Measurements from ENCODE around the gene PAM.
"Not testable (repeated sequence)": the region's sequence is repeated elsewhere in the genome, so short reads cannot be mapped to it uniquely, and the experiment has no call there.

Gene PAM

DNA sequence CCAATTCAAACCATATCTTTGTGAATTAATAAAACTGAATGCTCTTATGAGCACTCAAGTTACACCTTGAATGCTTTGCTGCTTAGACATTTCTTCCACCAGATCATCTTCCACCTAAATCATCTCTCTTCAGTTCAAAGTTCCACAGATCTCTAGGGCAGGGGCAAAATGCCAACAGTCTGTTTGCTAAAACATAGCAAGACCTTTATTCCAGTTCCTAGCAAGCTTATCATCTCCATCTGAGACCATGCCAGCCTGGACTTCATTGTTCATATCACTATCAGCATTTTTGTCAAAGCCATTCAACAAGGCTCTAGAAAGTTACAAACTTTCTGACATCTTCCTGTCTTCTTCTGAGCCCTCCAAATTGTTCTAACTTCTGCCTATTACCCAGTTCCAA, 245.0 kb downstream of the PAM start:
- DNase-seq (ENCODE audit: low spot score), result no peak

DNA sequence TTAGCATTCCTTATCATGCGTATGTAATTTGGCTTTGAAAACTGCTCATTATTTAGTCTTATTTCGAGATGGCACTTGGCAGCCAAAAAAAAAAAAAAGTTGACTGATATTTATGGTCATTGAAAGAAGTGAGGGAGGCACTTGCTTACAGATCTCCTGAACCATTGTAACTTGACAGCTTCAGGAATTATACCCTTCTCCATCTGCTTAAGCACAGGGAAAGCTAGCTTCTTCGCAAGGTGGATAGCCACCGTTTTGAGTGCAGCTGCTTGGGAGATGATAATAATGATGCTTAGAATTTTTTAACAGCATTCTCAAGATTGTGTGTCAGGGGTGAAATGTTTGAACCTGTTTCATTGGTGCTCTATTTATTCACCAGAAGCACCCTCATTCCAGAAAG, 248.8 kb downstream of the PAM start:
- no peak for DNase-seq (ENCODE audit: low spot score)

DNA sequence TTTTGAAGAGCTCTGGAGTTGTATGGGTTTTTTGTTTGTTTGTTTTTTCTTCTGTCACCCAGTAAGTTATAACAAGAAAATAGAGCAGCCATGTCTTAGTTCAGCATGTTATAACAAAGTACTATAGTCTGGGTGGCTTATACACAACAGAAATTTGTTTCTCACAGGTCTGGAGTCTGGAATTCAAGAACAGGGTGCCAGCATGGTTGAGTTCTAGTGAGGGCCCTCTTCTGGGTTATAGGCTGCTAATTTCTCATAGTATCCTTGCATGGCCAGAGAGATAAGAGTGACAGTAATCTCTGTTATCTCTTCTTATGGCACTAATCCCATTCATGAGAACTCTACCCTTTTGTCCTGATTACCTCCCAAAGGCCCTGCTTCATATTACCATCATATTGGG, 250.2 kb downstream of the PAM start:
- no peak for DNase-seq (ENCODE audit: low spot score)

DNA sequence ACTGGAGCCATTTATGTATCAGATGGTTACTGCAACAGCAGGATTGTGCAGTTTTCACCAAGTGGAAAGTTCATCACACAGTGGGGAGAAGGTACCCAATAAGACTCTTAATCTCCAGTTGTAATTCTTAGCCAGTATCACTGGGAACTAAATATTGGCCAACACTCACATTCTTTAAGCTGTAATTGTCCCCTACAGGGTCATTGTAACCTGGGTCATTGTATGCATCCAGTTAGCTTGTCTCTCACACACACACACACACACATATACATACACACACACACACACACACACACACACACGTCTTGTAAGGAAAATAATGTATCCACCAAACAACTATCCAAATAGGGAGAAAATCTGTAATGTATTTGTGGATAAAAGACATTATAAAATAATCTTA, 251.8 kb downstream of the PAM start:
- no peak for DNase-seq (ENCODE audit: low spot score)

DNA sequence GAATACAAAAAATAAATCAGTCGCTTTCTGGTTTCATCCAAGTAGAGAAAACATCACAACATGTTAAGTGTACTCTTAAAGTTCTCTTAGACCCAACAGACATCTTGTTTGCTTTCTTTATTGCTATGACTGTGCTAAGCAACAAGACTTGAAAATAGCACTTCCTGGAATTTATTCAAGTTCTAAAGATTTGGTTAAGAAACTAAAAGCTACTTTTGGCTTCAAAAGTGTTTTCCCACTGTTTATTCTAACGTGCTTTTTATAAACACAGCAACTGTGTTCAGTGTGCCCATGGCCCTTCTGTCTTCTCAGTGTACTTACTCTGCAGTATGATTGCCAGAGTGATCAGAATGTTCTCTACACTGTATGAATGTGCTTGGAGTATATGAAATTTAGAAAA, 255.1 kb downstream of the PAM start:
- no peak for DNase-seq (ENCODE audit: low spot score)

DNA sequence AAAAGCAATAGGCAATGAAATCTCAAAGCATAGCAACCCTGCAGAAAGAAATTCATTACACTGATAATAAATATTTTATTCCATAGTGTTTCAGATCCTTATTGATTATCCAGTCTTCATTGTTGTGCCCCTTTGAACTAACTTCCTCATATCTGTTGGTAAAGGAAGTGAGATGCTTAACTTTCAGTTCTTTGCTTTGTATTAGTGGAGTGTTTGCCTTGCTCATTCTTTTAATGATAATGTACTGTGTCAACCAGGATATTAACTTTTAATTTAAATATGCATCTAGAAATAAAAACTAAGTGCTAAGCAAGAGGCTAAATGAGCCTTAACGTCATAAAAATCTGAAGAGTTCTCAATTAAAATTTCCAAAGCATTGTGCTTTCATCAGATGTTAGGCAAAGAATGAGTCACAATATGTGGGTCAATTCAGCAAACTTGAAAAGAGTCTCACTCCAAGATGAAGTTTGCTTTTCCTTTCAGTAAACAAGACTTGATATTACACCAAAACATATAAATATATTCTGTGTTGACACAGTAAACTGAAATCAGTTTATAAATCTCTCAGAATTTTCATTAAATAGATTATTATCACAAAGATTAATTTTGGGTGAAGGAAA, 258.9 kb downstream of the PAM start:
- DNase-seq (ENCODE audit: low spot score), result no peak

DNA sequence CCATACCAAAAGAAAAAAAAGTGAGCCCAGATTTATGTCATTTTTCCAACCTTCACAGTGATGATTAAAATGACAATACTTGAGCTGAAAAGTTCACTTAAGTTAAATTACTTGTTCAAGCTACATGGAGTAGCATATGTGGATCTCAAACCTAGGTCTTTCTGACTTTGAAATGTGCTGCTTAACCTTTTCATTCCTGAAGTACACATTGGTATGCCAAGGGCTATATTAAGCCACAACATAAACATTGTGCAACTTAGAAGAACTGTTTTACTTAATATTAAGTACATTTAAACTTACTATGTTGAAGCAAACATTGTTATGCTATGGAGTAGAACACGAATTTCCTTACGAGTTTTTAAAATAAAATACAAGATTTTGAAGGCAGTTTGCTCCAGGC, 259.9 kb downstream of the PAM start:
- DNase-seq (ENCODE audit: low spot score), result no peak

DNA sequence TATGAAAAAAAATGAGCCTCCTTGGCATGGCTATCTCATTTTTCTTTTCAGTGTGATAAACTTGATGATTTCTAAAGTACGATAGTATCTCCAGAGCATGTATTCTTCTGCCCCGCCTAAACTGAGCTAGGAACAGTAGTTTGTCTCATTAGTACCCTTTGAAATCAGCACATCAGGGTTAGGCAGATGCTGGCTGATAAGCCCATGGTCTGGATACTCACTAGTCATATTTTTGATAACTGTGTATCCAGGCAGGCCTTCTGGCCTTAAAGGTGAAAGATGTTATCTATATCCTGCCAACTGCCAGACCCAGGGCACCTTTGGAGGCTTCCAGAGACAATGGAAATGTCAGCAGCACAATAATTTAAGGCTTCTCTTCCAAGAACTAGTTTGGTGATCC, 261.1 kb downstream of the PAM start:
- DNase-seq (ENCODE audit: low spot score), result no peak

DNA sequence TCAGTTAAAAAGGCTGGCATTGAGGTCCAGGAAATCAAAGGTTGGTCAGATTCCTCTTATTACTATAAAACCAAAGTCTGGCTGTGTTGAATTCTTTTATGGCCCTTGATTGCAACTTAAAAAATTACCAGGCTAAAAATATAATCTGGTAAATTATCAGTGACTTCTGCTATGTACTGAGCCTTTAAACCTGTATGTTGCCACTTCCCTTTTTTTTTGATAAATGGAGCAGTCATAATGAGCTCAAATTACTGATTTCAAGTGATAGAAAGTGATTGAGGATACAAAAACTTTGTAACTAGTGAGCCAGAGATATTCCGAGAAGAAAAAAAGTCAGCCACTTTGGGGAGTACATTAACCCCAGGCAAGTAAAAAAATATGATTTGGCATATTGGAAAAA, 264.7 kb downstream of the PAM start:
- DNase-seq (ENCODE audit: low spot score), result no peak

DNA sequence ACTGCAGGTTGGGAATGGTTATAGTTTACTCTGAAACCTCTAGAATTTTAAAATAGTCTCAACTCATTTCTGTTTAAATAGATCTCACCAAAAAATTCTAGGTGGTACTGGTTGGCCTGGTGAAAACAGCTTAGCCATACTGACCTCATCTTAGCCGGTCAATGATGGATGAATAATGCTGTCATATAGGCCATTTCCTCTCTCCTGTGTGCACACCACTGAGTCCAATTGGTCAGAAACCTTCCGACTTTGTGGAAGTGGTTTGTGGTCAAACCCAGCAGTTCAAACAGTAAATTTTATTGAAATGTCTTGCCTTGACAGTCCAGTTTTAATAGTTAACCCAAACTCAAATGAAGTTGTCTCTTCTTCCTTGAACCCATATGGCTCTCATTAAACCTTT, 266.2 kb downstream of the PAM start:
- DNase-seq (ENCODE audit: low spot score), result no peak

DNA sequence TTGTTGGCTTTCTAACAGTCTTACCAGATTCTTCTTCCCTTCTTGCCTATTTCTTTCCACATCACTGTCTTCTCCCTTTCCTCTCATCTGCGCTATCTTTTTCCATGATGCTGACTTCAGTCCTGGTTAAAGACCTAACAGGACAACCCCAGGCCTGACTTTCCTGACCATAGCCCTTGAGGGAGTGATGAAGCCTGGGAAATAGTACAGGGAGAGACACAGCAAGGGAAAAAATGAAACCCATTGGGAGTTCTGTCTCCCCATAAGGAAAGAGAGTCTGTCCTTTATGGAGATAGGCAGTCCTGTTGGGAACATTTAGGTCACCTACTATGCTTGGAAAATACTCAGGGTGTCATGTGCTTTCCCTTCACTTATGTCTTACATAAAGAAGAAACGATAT, 272.2 kb downstream of the PAM start:
- DNase-seq (ENCODE audit: low spot score), result no peak

DNA sequence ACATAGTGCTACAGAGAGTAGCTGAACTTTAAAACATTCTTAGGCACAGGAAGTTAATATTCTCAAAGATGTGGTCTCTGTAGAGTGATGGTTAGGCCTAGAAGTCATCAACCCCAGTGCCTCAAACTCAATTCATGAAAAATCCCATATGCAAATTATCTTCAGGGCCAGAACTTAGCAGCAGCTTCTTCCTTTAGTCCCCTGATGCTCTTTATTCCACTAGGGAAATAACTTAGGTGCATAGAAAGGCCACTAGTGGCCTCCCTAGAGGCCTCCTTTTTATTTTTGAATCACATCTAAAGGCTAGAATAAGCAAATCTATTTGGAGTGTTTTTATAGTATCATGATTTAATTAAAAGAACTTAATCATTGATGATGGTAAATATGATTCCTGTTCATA, 276.5 kb downstream of the PAM start:
- peak; percentile 12 for DNase-seq (ENCODE audit: low spot score)

DNA sequence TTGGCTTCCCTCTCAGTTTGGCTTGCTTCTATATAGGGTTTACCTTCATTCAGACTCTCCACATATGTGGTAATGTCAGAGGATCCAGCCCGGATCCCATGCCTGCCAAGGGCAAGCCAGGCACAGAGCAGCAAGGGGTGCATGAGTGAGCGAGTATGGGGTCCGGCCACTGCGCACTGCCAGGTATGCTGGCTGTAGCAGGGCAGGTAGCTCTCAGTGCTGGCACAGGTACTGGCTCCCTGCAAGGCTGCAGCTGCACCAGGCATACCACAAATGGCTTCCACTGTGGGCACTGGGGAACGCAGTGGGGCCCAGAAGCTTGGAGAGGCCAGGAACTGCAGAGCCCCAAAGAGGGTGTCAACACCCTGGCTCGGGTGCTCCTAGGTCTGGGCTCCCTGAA, 278.6 kb downstream of the PAM start:
- DNase-seq (ENCODE audit: low spot score), result no peak

DNA sequence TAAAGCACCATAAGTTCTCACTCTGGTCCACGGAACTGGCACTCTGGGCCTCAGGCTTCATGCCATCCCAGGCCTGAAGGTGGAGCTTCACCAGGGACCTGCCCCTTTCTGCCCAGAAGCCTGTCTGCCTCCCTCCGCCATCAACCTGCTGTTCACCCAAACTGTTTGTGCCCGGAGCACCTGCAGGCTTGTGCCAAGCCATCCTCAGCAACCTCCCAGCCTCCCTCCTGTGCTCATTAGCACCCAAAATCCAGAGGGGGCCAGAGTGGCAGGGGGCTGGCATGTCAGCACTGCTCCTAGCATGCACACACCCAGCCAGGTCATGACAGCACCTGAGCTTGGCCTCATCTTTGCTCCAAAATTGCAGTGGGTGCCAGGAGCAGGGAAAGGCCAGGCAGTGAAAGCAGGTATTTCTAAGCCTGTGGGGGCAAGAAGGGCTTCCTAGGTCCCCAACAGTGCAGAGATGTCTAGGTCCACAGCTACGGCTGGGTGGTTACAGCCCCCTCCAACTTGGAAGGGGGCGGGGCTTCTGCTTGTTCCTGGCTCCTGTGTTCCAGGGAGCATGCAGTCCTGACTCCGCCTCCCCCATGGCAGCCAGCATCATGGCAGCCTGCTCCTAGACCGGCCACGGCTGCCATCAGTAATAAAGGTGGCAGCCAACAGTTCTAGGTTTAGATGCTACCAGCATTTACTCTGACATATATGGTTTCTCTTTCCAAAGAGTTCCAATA, 279.7 kb downstream of the PAM start:
- no peak for DNase-seq (ENCODE audit: low spot score)

DNA sequence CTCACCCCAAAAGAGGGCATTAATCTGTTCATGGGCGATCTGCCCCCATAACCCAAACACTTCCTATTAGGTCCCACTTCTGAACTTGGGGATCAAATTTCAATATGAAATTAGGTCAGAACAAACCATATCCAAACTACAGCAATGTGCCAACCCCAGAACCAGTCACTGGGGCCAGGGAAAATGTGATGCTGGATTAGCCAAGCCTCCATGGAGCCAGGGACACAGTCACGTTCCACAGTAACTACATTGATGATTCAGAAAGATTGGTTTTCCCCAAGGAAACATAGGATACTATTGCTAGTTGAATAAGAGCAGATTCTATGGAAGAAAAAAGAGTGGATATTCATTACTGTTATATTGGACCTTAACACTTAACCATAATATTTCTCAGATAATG, 280.6 kb downstream of the PAM start:
- DNase-seq (ENCODE audit: low spot score), result no peak

DNA sequence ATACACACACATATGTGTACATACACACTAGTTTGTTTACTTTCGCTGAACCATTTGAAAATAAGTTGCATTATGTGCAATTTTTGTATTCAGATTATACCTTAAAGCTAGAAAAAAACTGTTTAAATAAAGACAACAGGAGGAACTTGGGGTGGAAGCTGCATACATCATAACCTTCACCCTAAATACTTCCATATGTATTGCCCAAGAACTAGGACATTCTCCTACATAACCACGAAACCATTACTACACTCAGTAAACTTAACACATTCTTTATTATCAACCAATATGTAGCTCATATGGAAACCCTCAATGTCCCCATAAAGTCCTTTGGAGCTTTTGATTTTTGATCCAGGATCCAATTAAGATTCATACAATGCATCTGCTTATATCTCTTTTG, 281.5 kb downstream of the PAM start:
- DNase-seq (ENCODE audit: low spot score), result no peak

DNA sequence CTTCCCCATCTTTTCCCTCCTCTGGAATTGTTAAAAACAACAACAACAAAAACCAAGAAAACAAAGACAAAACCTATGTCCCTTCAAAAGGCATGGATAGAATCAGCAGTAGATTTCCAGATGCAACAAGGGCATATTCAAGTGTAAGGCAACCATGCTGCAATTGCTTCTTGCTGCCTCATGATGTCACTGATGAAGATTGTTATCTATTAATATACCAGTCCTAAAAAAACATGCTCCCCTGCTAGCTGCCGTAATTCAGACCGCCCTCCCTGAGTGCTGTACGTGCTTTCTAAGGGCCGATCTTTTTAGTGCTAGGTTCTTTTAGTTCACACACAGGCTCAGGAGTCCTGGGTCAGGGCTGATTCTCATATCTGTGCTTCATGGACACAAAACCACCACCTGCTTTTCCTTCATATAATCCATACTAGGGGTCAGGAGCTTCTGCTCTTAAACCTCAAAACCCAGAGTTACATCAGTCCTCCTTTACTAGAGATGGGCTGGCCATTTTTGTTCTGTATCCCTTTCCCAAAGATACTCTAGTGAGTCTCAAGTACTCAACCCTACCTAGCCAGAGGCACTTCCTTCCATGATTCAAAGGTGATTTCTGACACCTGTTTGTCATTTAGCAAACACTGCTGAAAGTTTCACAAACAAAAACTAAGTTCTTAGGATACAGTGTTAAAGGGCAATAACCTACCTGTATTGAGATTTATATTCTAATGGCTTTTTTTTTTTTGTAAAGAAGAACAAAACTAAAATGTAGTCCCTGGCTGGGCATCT, 282.8 kb downstream of the PAM start:
- no peak for DNase-seq (ENCODE audit: low spot score)

DNA sequence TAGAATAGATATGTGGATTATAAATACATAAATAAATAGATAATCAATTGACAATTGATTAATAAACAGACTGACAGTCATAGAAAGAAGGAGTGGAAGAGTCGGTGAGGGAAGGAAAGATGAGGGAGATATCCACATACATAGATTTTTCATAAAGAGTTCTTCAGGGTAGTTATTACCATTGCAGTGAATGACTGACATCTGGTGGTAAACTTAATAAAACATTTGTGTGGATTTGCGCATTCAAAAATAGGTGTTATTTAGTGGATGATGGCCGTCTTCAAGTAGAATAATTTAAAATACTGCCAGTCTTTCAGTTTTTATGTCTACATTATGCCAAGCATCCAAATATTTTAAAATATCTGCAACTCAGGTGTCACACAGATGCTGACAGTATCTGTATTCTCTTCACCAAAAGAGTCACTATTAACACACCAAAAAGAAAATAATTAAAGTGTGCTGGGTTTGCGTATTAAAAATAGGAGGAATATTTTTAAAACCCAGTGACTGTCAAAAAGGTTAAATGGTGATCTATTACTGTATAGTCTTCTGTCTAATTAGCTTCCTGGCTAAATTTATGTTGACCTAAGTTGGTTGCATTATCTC, 286.1 kb downstream of the PAM start:
- DNase-seq (ENCODE audit: low spot score), result no peak

DNA sequence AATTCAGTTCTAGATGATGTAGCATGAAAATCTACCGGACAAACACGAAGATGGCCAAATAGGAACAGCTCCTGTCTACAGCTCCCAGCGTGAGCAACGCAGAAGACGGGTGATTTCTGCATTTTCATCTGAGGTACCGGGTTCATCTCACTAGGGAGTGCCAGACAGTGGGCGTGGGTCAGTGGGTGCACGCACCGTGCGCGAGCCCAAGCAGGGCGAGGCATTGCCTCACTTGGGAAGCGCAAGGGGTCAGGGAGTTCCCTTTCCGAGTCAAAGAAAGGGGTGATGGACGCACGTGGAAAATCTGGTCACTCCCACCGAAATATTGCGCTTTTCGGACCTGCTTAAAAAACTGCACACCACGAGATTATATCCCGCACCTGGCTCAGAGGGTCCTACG, 291.6 kb downstream of the PAM start:
- DNase-seq (ENCODE audit: low spot score), result not testable (repeated sequence)

DNA sequence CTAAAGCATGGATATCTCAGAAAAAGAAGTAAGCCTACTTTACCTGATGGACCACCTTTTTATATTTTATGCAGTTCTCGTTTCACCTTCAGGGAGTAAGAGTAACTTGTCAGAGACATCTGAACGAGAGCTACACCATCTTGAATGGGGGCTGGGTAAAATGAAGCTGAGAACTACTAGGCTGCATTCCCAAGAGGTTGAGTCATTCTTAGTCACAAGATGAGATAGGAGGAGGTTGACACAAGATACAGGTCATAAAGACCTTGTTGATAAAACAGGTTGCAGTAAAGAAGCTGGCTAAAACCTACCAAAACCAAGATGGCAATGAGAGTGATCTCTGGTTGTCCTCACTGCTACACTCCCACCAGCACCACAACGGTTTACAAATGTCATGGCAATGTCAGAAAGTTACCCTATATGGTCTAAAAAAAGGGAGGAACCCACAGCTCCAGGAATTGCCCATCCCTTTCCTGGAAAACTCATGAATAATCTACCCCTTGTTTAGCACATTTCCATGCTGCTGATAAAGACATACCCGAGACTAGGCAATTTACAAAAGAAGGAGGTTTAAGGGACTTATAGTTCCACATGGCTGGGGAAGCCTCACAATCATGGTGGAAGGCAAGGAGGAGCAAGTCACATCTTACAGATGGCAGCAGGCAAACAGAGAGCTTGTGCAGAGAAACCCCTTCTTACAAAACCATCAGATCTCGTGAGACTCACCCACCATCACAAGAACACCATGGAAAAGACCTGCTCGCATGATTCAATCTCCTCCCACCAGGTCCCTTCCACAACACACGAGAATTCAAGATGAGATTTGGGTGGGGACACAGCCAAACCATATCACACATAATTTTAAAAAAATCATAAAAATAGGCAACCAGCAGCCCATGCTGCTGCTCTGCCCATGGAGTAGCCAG, 302.4 kb downstream of the PAM start:
- no peak for DNase-seq (ENCODE audit: low spot score)

DNA sequence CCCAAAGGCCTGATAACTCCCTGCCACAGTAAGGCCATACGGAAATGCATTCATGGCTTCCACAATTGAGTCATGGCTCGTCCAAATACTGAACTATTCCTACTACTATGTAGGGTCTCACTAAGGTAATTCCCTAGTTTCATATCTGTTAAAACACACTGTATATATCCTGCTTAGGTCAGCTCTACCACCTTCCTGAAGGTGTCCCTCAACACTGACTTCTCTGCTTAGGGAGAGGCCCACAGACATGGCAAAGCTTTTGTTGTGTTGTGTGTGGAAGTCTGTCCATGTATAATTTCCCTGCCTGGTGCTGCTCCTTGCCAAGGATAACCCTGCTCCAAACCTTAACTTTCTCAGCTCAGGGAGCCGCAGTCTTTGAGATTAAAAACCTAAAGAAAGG, 304.4 kb downstream of the PAM start:
- no peak for DNase-seq (ENCODE audit: low spot score)

DNA sequence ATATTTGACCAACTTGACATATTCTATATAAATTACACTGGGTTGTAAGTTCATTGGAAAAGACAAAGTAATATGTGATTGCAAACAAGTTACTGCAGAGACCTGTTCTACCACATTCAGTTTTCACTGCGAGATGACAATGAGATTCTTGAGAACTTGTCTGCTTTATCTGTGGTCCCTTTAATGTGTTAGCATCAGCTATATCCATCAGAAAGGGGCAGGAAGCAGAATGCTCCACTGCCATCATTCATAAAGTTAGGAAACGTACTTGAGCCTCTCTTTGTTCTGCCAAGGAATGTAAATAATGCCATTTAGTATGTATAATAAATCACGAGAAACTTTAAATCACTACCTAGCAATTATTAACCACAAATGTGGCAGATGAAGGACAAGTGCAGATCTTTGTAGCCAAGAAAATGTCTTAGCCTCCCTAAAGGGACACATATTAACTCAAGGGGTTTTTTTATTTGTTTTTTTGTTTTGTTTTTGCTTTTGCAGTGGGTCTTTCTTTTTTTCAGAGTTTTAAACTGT, 305.4 kb downstream of the PAM start:
- no peak for DNase-seq (ENCODE audit: low spot score)
